Measurements from ENCODE around the gene SMKR1.
A peak's percentile ranks its signal among the peaks of the same experiment; 100 is the strongest.

Gene SMKR1

GRCh38 chr7:129492391-129492790 is 9.9 kb upstream of the SMKR1 start:
- H3K9me3 ChIP-seq (ENCODE audit: control insufficient read depth, low read length) = no peaks in the 10 kb centered on the region
- 83% methylated on average over 2 of the region's 2 CpGs for WGBS
- H2AFZ ChIP-seq (ENCODE audit: low read depth, low read length) = no peak overlapping the region
- H3K4ac ChIP-seq (ENCODE audit: low read depth in 1 of 2, low read length in 2 of 2) = no peak overlapping the region
- no peak overlapping the region for H3K4me3 ChIP-seq (ENCODE audit: insufficient read depth in 1 of 2, low read depth in 1 of 2, low read length in 2 of 2)
- no peak overlapping the region for H2BK120ac ChIP-seq (ENCODE audit: low read depth, low read length)
- H3K27ac ChIP-seq (ENCODE audit: low read length, poor library complexity, severe bottlenecking) = no peak overlapping the region
- H3K4me2 ChIP-seq (ENCODE audit: low read length, poor library complexity, severe bottlenecking) = no peak overlapping the region
- H3K18ac ChIP-seq (ENCODE audit: low read depth in 1 of 2, low read length in 2 of 2) = no peak overlapping the region
- no peaks in the 10 kb centered on the region for H3K36me3 ChIP-seq (ENCODE audit: control insufficient read depth in 1 of 2, insufficient read depth in 2 of 2, low read depth in 1 of 2, low read length in 2 of 2)
- DNase-seq = peak; percentile 15
- H3K23ac ChIP-seq (ENCODE audit: low read length in 2 of 2) = no peak overlapping the region
- H3K9ac ChIP-seq (ENCODE audit: low read length) = peak overlapping the region; percentile 41
- no peak overlapping the region for H4K91ac ChIP-seq (ENCODE audit: low read length)
- no peaks in the 10 kb centered on the region for H3K4me1 ChIP-seq (ENCODE audit: control insufficient read depth, insufficient read depth, low read depth, low read length)
- no peak overlapping the region for H3K14ac ChIP-seq (ENCODE audit: low read length in 2 of 2)
- no peak overlapping the region for H2BK15ac ChIP-seq (ENCODE audit: low read depth, poor library complexity, severe bottlenecking)
- H2BK5ac ChIP-seq (ENCODE audit: low read depth, low read length, poor library complexity, severe bottlenecking) = no peak overlapping the region
- H3K27me3 ChIP-seq (ENCODE audit: control insufficient read depth in 1 of 2, insufficient read depth in 1 of 2, low read length in 2 of 2) = no peaks in the 10 kb centered on the region
- H3K79me1 ChIP-seq (replicated peaks; ENCODE audit: low read length, poor library complexity, severe bottlenecking) = no peaks in the 10 kb centered on the region
- H2BK12ac ChIP-seq (ENCODE audit: low read length in 2 of 2) = no peak overlapping the region
- no peak overlapping the region for H4K8ac ChIP-seq (ENCODE audit: low read length)
- no peak overlapping the region for H2AK5ac ChIP-seq (ENCODE audit: low read length, severe bottlenecking)

- no peak overlapping the region for H2AK5ac ChIP-seq (ENCODE audit: low read length, severe bottlenecking)
- H3K23ac ChIP-seq (ENCODE audit: low read length in 2 of 2) = no peak overlapping the region
- no peak overlapping the region for H3K4me3 ChIP-seq (ENCODE audit: insufficient read depth in 1 of 2, low read depth in 1 of 2, low read length in 2 of 2)
- peak; percentile 68 for DNase-seq
- no peak overlapping the region for H4K91ac ChIP-seq (ENCODE audit: low read length)
- no peak overlapping the region for H2BK120ac ChIP-seq (ENCODE audit: low read depth, low read length)
- H3K18ac ChIP-seq (ENCODE audit: low read depth in 1 of 2, low read length in 2 of 2) = no peak overlapping the region
- H3K9ac ChIP-seq (ENCODE audit: low read length) = peak overlapping the region; percentile 76
- H3K4me1 ChIP-seq (ENCODE audit: control insufficient read depth, insufficient read depth, low read depth, low read length) = no peaks in the 10 kb centered on the region
- H2BK15ac ChIP-seq (ENCODE audit: low read depth, poor library complexity, severe bottlenecking) = no peak overlapping the region
- no peak overlapping the region for H3K14ac ChIP-seq (ENCODE audit: low read length in 2 of 2)
- no peak overlapping the region for H3K4me2 ChIP-seq (ENCODE audit: low read length, poor library complexity, severe bottlenecking)
- no peak overlapping the region for H4K8ac ChIP-seq (ENCODE audit: low read length)
- no peaks in the 10 kb centered on the region for H3K36me3 ChIP-seq (ENCODE audit: control insufficient read depth in 1 of 2, insufficient read depth in 2 of 2, low read depth in 1 of 2, low read length in 2 of 2)
- no peaks in the 10 kb centered on the region for H3K9me3 ChIP-seq (ENCODE audit: control insufficient read depth, low read length)
- no peak overlapping the region for H2BK12ac ChIP-seq (ENCODE audit: low read length in 2 of 2)
- WGBS = no CpG with 5 or more reads among the region's 1 CpG
- no peak overlapping the region for H3K4ac ChIP-seq (ENCODE audit: low read depth in 1 of 2, low read length in 2 of 2)
- no peaks in the 10 kb centered on the region for H3K27me3 ChIP-seq (ENCODE audit: control insufficient read depth in 1 of 2, insufficient read depth in 1 of 2, low read length in 2 of 2)
- no peak overlapping the region for H2BK5ac ChIP-seq (ENCODE audit: low read depth, low read length, poor library complexity, severe bottlenecking)
- H3K27ac ChIP-seq (ENCODE audit: low read length, poor library complexity, severe bottlenecking) = no peak overlapping the region
- H2AFZ ChIP-seq (ENCODE audit: low read depth, low read length) = no peak overlapping the region
- no peaks in the 10 kb centered on the region for H3K79me1 ChIP-seq (replicated peaks; ENCODE audit: low read length, poor library complexity, severe bottlenecking)
These were observed 8.8 kb upstream of the SMKR1 start for GRCh38 chr7:129493555-129493954.

GRCh38 chr7:129494041-129494440 is 8.3 kb upstream of the SMKR1 start:
- H3K9ac ChIP-seq (ENCODE audit: low read length) = peak overlapping the region; percentile 76
- H3K79me1 ChIP-seq (replicated peaks; ENCODE audit: low read length, poor library complexity, severe bottlenecking) = no peaks in the 10 kb centered on the region
- no peaks in the 10 kb centered on the region for H3K4me1 ChIP-seq (ENCODE audit: control insufficient read depth, insufficient read depth, low read depth, low read length)
- no peak overlapping the region for H2BK12ac ChIP-seq (ENCODE audit: low read length in 2 of 2)
- no peak overlapping the region for H3K4me2 ChIP-seq (ENCODE audit: low read length, poor library complexity, severe bottlenecking)
- H2BK15ac ChIP-seq (ENCODE audit: low read depth, poor library complexity, severe bottlenecking) = no peak overlapping the region
- no peak overlapping the region for H2AFZ ChIP-seq (ENCODE audit: low read depth, low read length)
- no peak overlapping the region for H2AK5ac ChIP-seq (ENCODE audit: low read length, severe bottlenecking)
- H3K9me3 ChIP-seq (ENCODE audit: control insufficient read depth, low read length) = no peaks in the 10 kb centered on the region
- no peak overlapping the region for H3K23ac ChIP-seq (ENCODE audit: low read length in 2 of 2)
- no peak overlapping the region for H3K18ac ChIP-seq (ENCODE audit: low read depth in 1 of 2, low read length in 2 of 2)
- no peak overlapping the region for H2BK5ac ChIP-seq (ENCODE audit: low read depth, low read length, poor library complexity, severe bottlenecking)
- H2BK120ac ChIP-seq (ENCODE audit: low read depth, low read length) = no peak overlapping the region
- H3K14ac ChIP-seq (ENCODE audit: low read length in 2 of 2) = no peak overlapping the region
- no peak overlapping the region for H3K4me3 ChIP-seq (ENCODE audit: insufficient read depth in 1 of 2, low read depth in 1 of 2, low read length in 2 of 2)
- H4K91ac ChIP-seq (ENCODE audit: low read length) = no peak overlapping the region
- peak; percentile 99 for DNase-seq
- 3% methylated on average over 4 of the region's 5 CpGs for WGBS
- H4K8ac ChIP-seq (ENCODE audit: low read length) = no peak overlapping the region
- H3K27me3 ChIP-seq (ENCODE audit: control insufficient read depth in 1 of 2, insufficient read depth in 1 of 2, low read length in 2 of 2) = no peaks in the 10 kb centered on the region
- H3K36me3 ChIP-seq (ENCODE audit: control insufficient read depth in 1 of 2, insufficient read depth in 2 of 2, low read depth in 1 of 2, low read length in 2 of 2) = no peaks in the 10 kb centered on the region
- H3K27ac ChIP-seq (ENCODE audit: low read length, poor library complexity, severe bottlenecking) = no peak overlapping the region
- H3K4ac ChIP-seq (ENCODE audit: low read depth in 1 of 2, low read length in 2 of 2) = no peak overlapping the region

GRCh38 chr7:129495987-129496386 is 6.3 kb upstream of the SMKR1 start:
- no peaks in the 10 kb centered on the region for H3K79me1 ChIP-seq (replicated peaks; ENCODE audit: low read length, poor library complexity, severe bottlenecking)
- no peak overlapping the region for H2AK5ac ChIP-seq (ENCODE audit: low read length, severe bottlenecking)
- DNase-seq = peak; percentile 66
- no peak overlapping the region for H2BK5ac ChIP-seq (ENCODE audit: low read depth, low read length, poor library complexity, severe bottlenecking)
- H3K18ac ChIP-seq (ENCODE audit: low read depth in 1 of 2, low read length in 2 of 2) = no peak overlapping the region
- no peak overlapping the region for H2BK15ac ChIP-seq (ENCODE audit: low read depth, poor library complexity, severe bottlenecking)
- no peak overlapping the region for H4K8ac ChIP-seq (ENCODE audit: low read length)
- no peaks in the 10 kb centered on the region for H3K36me3 ChIP-seq (ENCODE audit: control insufficient read depth in 1 of 2, insufficient read depth in 2 of 2, low read depth in 1 of 2, low read length in 2 of 2)
- no peaks in the 10 kb centered on the region for H3K27me3 ChIP-seq (ENCODE audit: control insufficient read depth in 1 of 2, insufficient read depth in 1 of 2, low read length in 2 of 2)
- no peak overlapping the region for H3K14ac ChIP-seq (ENCODE audit: low read length in 2 of 2)
- H3K9me3 ChIP-seq (ENCODE audit: control insufficient read depth, low read length) = no peaks in the 10 kb centered on the region
- H2BK120ac ChIP-seq (ENCODE audit: low read depth, low read length) = no peak overlapping the region
- H3K23ac ChIP-seq (ENCODE audit: low read length in 2 of 2) = no peak overlapping the region
- H2BK12ac ChIP-seq (ENCODE audit: low read length in 2 of 2) = no peak overlapping the region
- no peak overlapping the region for H3K4me3 ChIP-seq (ENCODE audit: insufficient read depth in 1 of 2, low read depth in 1 of 2, low read length in 2 of 2)
- no peak overlapping the region for H4K91ac ChIP-seq (ENCODE audit: low read length)
- no peak overlapping the region for H3K4ac ChIP-seq (ENCODE audit: low read depth in 1 of 2, low read length in 2 of 2)
- no peak overlapping the region for H3K4me2 ChIP-seq (ENCODE audit: low read length, poor library complexity, severe bottlenecking)
- no peak overlapping the region for H2AFZ ChIP-seq (ENCODE audit: low read depth, low read length)
- H3K9ac ChIP-seq (ENCODE audit: low read length) = no peak overlapping the region
- no peaks in the 10 kb centered on the region for H3K4me1 ChIP-seq (ENCODE audit: control insufficient read depth, insufficient read depth, low read depth, low read length)
- no peak overlapping the region for H3K27ac ChIP-seq (ENCODE audit: low read length, poor library complexity, severe bottlenecking)
- WGBS = 22% methylated on average over 1 of the region's 1 CpG

All from mesenchymal stem cell (in vitro differentiated cells and primary cell).